PFSK-1 (cell line): ENCODE measurements around the gene NCKAP1.

Source experiments
- REST ChIP-seq, 2 experiments: IDR thresholded peaks; 2 replicates each; pipeline versions ENCODE4 v1.6.1 to v1.8.0; 2011 to 2012; ENCODE audit warnings: low read depth in 2 of 2, low read length in 2 of 2, control low read depth in 1 of 2, inconsistent platforms in 1 of 2, mild to moderate bottlenecking in 1 of 2, moderate library complexity in 1 of 2; ENCODE audit not compliant: insufficient read depth in 1 of 2
- SIN3A ChIP-seq: IDR thresholded peaks from 2 replicates; pipeline ENCODE4 v1.6.1; 2012; ENCODE audit warnings: mild to moderate bottlenecking, low read length, moderate library complexity, borderline replicate concordance; ENCODE audit not compliant: insufficient read depth
- TAF1 ChIP-seq: IDR thresholded peaks from 2 replicates; pipeline ENCODE4 v1.6.1; 2012; ENCODE audit warnings: low read length, control low read depth, borderline replicate concordance; ENCODE audit not compliant: insufficient read depth

GRCh38 chr2:183078464-183079138 lies 40.3 kb upstream of the NCKAP1 start, which contains the start of gene DUSP19:
- TF ChIP-seq TAF1 = peak; percentile 82
- 0 out of 2 replicates have a peak, but pooled peaks have one; percentile 11 for TF ChIP-seq SIN3A
- TF ChIP-seq REST (IDR thresholded peaks at IDR 0.05; ENCODE audit: insufficient read depth in 1 of 2, low read depth in 2 of 2, low read length in 2 of 2) = no peak
